GM19452 (cell line): ENCODE data around the gene ETNK2.

Source experiments
- ATAC-seq: cut with Tn5 transposase; IDR thresholded peaks from one replicate; pipeline ENCODE4 v1.9.1; 2021; ENCODE audit not compliant: unreplicated experiment

The ETNK2 gene

GRCh38 chr1:204128964-204129896 lies 22.6 kb downstream of the ETNK2 start:
- ATAC-seq, result no peak

- ATAC-seq, result no peak
Observed at GRCh38 chr1:204128464-204128963, 23.3 kb downstream of the ETNK2 start.

- ATAC-seq, result no peak
Observed at GRCh38 chr1:204127597-204128242, 24.1 kb downstream of the ETNK2 start.

GRCh38 chr1:204126956-204127355 lies 24.9 kb downstream of the ETNK2 start:
- no peak for ATAC-seq

GRCh38 chr1:204126386-204126785 lies 25.5 kb downstream of the ETNK2 start:
- no peak for ATAC-seq

- no peak for ATAC-seq
Observed at GRCh38 chr1:204125759-204126351, 26.0 kb downstream of the ETNK2 start.

- no peak for ATAC-seq
Observed at GRCh38 chr1:204124639-204125038, 27.2 kb downstream of the ETNK2 start.

GRCh38 chr1:204123376-204123775 lies 28.5 kb downstream of the ETNK2 start:
- no peak for ATAC-seq

GRCh38 chr1:204121840-204122555 lies 29.8 kb downstream of the ETNK2 start:
- no peak for ATAC-seq

GRCh38 chr1:204116539-204116938 lies 35.3 kb downstream of the ETNK2 start:
- ATAC-seq, result no peak

- ATAC-seq, result no peak
Observed at GRCh38 chr1:204115116-204115515, 36.7 kb downstream of the ETNK2 start.

- ATAC-seq, result no peak
Observed at GRCh38 chr1:204114606-204115005, 37.2 kb downstream of the ETNK2 start.

GRCh38 chr1:204113896-204114295 lies 37.9 kb downstream of the ETNK2 start:
- no peak for ATAC-seq

GRCh38 chr1:204112876-204113730 lies 38.7 kb downstream of the ETNK2 start:
- no peak for ATAC-seq

GRCh38 chr1:204110894-204111633 lies 40.8 kb downstream of the ETNK2 start:
- ATAC-seq, result no peak

- ATAC-seq, result no peak
Observed at GRCh38 chr1:204108312-204109141, 43.3 kb downstream of the ETNK2 start.

- ATAC-seq, result no peak
Observed at GRCh38 chr1:204107892-204108291, 44.0 kb downstream of the ETNK2 start.

- ATAC-seq, result no peak
Observed at GRCh38 chr1:204106825-204107224, 45.0 kb downstream of the ETNK2 start.

- ATAC-seq, result no peak
Observed at GRCh38 chr1:204105131-204105515, 46.7 kb downstream of the ETNK2 start.
